Measurements from ENCODE around the gene GPR35. TPM values are rescaled to one million over a fixed set of nuclear protein-coding genes. Genes with fewer than 3 reads are reported as not detected.

GPR35 gene
- total and polyA plus RNA-seq, 2 of the 13 experiments (the other 11 are each of a cell fraction or from before 2014, with no cell fraction given) = 27.1 to 44.2 TPM

- no peak for TF ChIP-seq NFAT5 (CRISPR knock-in tag; IDR thresholded peaks at IDR 0.05)
- TF ChIP-seq ZNF772 (CRISPR knock-in tag; IDR thresholded peaks at IDR 0.05) = 0 out of 2 replicates have a peak, but pooled peaks have one; percentile 34
These were observed 24.0 kb upstream of the GPR35 start (continued) for GRCh38 chr2:240601061-240601830.

- POLR2A ChIA-PET = interaction anchor here (9.7 kb wide), 1 partner anchor 15 kb away, joined by 147 read pairs; the partner anchor contains the start of gene CAPN10
- FAIRE-seq = no peak
- CTCF ChIA-PET (ENCODE audit: low intra/inter-chr PET ratio, low total read pairs) = no interaction called here
- Histone ChIP-seq H4K20me1 (ENCODE audit: insufficient read depth, low read length) (0 out of 2 replicates have a peak, but pooled peaks cover 4% of the 10 kb centered on the region), H2AFZ (ENCODE audit: low read length) (no peak overlapping the region), H3K4me2 (ENCODE audit: low read depth, low read length) (no peak overlapping the region), H3K4me3 (replicated peaks in 1 of 3; ENCODE audit: insufficient read depth in 1 of 3, low read depth in 2 of 3, low read length in 3 of 3) (no peak overlapping the region), H3K9ac (ENCODE audit: insufficient read depth, low read depth, low read length) (no peak overlapping the region), H3K4me1 (ENCODE audit: insufficient read depth, low read length) (peaks cover 59% of the 10 kb centered on the region), H3K36me3 (replicated peaks in 1 of 2; ENCODE audit: control insufficient read depth in 1 of 2, insufficient read depth in 2 of 2, low read length in 2 of 2) (peaks cover 4 to 8% of the 10 kb centered on the region in 2 experiments; a peak in 2 of 5 replicates), H3K9me3 (ENCODE audit: low read length) (no peaks in the 10 kb centered on the region), H3K79me2 (ENCODE audit: insufficient read depth, low read length) (peaks cover 15% of the 10 kb centered on the region), H3K27ac (ENCODE audit: extremely low read length, insufficient read depth, low read length) (no peak overlapping the region), H3K27me3 (ENCODE audit: control insufficient read depth in 1 of 2, insufficient read depth in 2 of 2, low read length in 2 of 2) (no peaks in the 10 kb centered on the region)
- intact Hi-C loops (cut with micrococcal nuclease; ENCODE audit: unreplicated experiment) (loop anchor here (10.0 kb wide), 1 partner anchor 233 kb away; no protein-coding TSS in a partner anchor), in situ Hi-C loops (cut with HindIII; ENCODE audit: extremely low pct_ligation_motif_present, low pct_unique_long_range_greater_than_20kb) (no loop called here)
- ATAC-seq = no peak
- 95% methylated on average over 11 of the region's 11 CpGs for WGBS (ENCODE audit: low lambda C conversion rate)
- no peak for DNase-seq (ENCODE audit: low spot score)
- BruUV-seq (replicated peaks) = no TSS peak
- TF ChIP-seq BRD4 (CRISPR knock-in tag; IDR thresholded peaks at IDR 0.05) (no peak), NFYC (CRISPR knock-in tag; IDR thresholded peaks at IDR 0.05) (no peak), ZNF572 (CRISPR knock-in tag; IDR thresholded peaks at IDR 0.05) (no peak), TRIM24 (CRISPR knock-in tag; IDR thresholded peaks at IDR 0.05) (no peak), ZSCAN29 (CRISPR knock-in tag; conservative IDR thresholded peaks at IDR 0.05) (no peak), RNF219 (CRISPR knock-in tag; IDR thresholded peaks at IDR 0.05) (no peak), ZFP62 (CRISPR knock-in tag; IDR thresholded peaks at IDR 0.05) (no peak), POLR2G (IDR thresholded peaks at IDR 0.05; ENCODE audit: low read depth, low read length) (no peak), DMTF1 (CRISPR knock-in tag; IDR thresholded peaks at IDR 0.05) (no peak), ZNF235 (CRISPR knock-in tag; IDR thresholded peaks at IDR 0.05; ENCODE audit: borderline replicate concordance) (no peak)
These were observed 23.5 kb upstream of the GPR35 start for GRCh38 chr2:240601831-240602160.
